Measurements from ENCODE around the gene KISS1.

Gene KISS1

DNA sequence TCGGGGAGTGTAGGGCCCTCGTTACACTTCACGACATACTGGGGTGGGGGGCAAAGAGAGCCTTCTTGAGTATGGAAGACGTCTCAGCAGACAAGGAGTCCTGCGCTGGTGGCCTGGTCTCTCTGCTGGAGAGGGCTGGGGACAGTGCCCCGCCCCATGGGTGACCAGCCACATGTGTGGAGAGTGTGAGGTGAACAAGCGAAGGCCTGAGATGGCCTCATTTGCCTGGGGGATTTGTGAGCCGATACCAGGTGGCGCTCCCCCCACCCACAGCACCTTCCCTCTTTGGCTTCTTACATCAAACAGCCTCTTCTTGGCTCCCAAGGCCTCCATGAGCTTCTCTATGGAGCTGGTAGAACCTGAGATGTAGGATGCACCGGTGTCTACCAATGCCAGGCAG, 40.4 kb downstream of the KISS1 start:
- TF ChIP-seq, protein P1, sequence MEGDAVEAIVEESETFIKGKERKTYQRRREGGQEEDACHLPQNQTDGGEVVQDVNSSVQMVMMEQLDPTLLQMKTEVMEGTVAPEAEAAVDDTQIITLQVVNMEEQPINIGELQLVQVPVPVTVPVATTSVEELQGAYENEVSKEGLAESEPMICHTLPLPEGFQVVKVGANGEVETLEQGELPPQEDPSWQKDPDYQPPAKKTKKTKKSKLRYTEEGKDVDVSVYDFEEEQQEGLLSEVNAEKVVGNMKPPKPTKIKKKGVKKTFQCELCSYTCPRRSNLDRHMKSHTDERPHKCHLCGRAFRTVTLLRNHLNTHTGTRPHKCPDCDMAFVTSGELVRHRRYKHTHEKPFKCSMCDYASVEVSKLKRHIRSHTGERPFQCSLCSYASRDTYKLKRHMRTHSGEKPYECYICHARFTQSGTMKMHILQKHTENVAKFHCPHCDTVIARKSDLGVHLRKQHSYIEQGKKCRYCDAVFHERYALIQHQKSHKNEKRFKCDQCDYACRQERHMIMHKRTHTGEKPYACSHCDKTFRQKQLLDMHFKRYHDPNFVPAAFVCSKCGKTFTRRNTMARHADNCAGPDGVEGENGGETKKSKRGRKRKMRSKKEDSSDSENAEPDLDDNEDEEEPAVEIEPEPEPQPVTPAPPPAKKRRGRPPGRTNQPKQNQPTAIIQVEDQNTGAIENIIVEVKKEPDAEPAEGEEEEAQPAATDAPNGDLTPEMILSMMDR (IDR thresholded peaks at IDR 0.05): no peak
- Histone ChIP-seq H3K79me2 (no peaks in the 10 kb centered on the region), H3K27me3 (ENCODE audit: control insufficient read depth, insufficient read depth, low read length) (no peaks in the 10 kb centered on the region), H3K4me2 (ENCODE audit: low read length) (no peak overlapping the region), H3K9me3 (ENCODE audit: control insufficient read depth, low read length) (no peaks in the 10 kb centered on the region), H3K4me3 (ENCODE audit: low read depth, low read length) (no peak overlapping the region), H3K4me1 (peaks cover 4% of the 10 kb centered on the region), H3K27ac (no peak overlapping the region), H3K36me3 (ENCODE audit: control insufficient read depth, insufficient read depth, low read length) (no peaks in the 10 kb centered on the region), H3K9ac (no peak overlapping the region), H2AFZ (no peak overlapping the region)

DNA sequence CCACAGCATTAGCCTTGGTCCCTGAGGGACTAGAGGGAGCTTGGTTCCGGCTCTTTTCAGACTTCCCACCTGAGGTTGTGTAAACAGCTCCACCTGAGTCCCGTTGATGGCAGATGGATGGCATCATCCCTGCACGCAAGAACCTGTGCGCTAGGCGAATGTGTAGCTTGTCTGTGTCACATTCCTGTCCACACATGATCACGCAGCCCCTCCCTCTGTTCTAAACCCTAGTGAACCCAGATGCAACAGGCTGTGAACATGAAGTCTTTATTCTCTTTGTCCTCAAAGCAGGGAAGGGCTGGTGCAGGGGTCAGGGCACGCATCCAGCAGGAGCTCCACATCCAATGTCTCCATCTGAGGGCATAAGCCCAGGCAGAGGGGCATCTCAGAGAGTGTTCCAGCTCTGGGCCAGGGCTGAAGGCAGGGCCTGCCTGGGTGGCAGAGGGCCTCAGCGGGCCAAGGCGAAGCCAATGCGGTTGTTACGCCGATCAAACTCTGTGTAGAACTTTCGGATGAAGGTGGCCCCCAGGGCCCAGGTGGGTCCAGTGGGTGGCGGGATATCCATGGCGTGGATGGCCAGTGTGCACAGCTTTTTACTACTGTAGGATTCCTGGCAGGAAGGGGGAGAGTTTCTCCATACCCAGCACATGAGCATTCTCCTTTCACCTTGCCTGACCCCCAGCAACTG, 41.6 kb downstream of the KISS1 start:
- no peaks in the 10 kb centered on the region for H3K9me3 ChIP-seq (ENCODE audit: control insufficient read depth, low read length)
- no peak overlapping the region for H3K4me2 ChIP-seq (ENCODE audit: low read length)
- no peak overlapping the region for H3K4me3 ChIP-seq (ENCODE audit: low read depth, low read length)
- H2AFZ ChIP-seq: no peak overlapping the region
- H3K36me3 ChIP-seq (ENCODE audit: control insufficient read depth, insufficient read depth, low read length): no peaks in the 10 kb centered on the region
- no peaks in the 10 kb centered on the region for H3K27me3 ChIP-seq (ENCODE audit: control insufficient read depth, insufficient read depth, low read length)
- H3K9ac ChIP-seq: no peak overlapping the region
- H3K4me1 ChIP-seq: peaks cover 11% of the 10 kb centered on the region
- no peak overlapping the region for H3K27ac ChIP-seq
- TF ChIP-seq, protein P1 (IDR thresholded peaks at IDR 0.05): no peak
- H3K79me2 ChIP-seq: no peaks in the 10 kb centered on the region

DNA sequence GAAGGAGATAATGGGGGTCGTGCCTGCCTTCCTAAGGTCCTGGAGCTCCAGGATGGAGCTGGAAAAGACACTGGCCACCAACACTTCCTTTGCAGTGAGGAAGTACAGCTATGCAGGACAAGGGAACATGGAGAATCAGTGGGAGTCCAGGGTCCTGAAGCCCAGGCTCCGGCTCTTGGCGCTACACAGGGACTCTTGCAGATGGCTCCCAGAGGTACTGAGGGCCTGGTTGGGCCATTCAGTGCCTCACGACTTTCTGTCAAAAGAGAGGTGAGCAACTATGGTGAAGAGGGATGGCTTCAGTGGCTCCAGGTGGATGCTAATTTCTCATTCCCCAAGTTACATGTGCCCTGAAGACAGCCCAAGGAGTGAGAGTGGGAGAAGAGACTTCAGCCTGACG, 42.6 kb downstream of the KISS1 start:
- no peak overlapping the region for H3K27ac ChIP-seq
- H3K4me2 ChIP-seq (ENCODE audit: low read length): no peak overlapping the region
- H3K36me3 ChIP-seq (ENCODE audit: control insufficient read depth, insufficient read depth, low read length): no peaks in the 10 kb centered on the region
- no peaks in the 10 kb centered on the region for H3K9me3 ChIP-seq (ENCODE audit: control insufficient read depth, low read length)
- H3K9ac ChIP-seq: no peak overlapping the region
- no peaks in the 10 kb centered on the region for H3K27me3 ChIP-seq (ENCODE audit: control insufficient read depth, insufficient read depth, low read length)
- H3K79me2 ChIP-seq: no peaks in the 10 kb centered on the region
- H3K4me3 ChIP-seq (ENCODE audit: low read depth, low read length): no peak overlapping the region
- no peak overlapping the region for H2AFZ ChIP-seq
- H3K4me1 ChIP-seq: peaks cover 11% of the 10 kb centered on the region
- TF ChIP-seq, protein P1 (IDR thresholded peaks at IDR 0.05): no peak

DNA sequence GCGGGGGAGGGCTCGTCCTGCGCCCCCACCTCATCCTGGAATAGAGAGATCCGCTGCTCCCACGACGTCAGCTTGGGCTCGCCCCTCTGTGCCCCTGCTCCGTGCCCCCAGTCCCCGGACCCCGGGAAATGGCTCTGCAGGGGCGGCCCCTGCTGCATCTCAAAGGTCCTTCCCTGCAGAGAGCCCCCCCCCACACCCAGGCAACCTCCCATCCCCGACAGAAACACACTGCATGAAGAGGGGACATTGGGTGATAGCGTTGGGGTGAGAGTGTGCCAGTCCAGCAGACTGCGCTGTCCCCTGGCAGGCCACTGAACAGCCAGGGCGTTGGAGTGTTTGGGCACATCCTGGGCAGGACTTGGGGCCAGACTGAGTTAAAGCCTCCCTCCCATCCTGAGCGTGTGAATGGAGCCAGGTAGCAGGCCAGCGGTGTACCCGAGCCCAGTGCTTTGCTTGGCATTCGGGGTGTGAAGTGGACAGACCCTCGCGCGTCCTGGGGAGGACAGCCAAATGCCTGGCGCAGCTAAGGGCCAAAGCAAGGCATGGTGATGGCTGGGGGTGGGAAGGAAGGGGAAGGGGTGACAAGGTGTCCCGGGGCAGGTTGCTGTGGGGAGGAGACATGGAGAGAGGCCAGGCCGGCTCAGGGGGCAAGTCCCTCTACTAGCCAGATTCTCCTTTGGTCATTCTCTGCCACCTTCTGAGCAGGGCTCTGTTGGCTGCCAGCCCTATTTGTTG, 43.8 kb downstream of the KISS1 start:
- Histone ChIP-seq H3K27me3 (ENCODE audit: control insufficient read depth, insufficient read depth, low read length) (no peaks in the 10 kb centered on the region), H3K79me2 (no peaks in the 10 kb centered on the region), H2AFZ (peak overlapping the region; percentile 62), H3K9ac (no peak overlapping the region), H3K4me3 (ENCODE audit: low read depth, low read length) (peak overlapping the region; percentile 58), H3K36me3 (ENCODE audit: control insufficient read depth, insufficient read depth, low read length) (no peaks in the 10 kb centered on the region), H3K9me3 (ENCODE audit: control insufficient read depth, low read length) (no peaks in the 10 kb centered on the region), H3K4me1 (peaks cover 11% of the 10 kb centered on the region), H3K4me2 (ENCODE audit: low read length) (peak overlapping the region; percentile 75), H3K27ac (no peak overlapping the region)
- TF ChIP-seq, protein P1 (IDR thresholded peaks at IDR 0.05): no peak

Data from parathyroid adenoma (tissue), 2 donors.